Measurements from ENCODE around the gene GUCY1A2.

The GUCY1A2 gene

GRCh38 chr11:106958517-106959248 lies 59.6 kb downstream of the GUCY1A2 start:
- TF ChIP-seq NFIC (IDR thresholded peaks at IDR 0.05) (no peak), CEBPB (IDR thresholded peaks at IDR 0.05) (no peak), USF1 (IDR thresholded peaks at IDR 0.05) (no peak), CREB1 (IDR thresholded peaks at IDR 0.05; ENCODE audit: low read depth) (no peak), RAD21 (IDR thresholded peaks at IDR 0.05; ENCODE audit: low read depth) (no peak), TAF1 (IDR thresholded peaks at IDR 0.05; ENCODE audit: low read depth) (no peak), TCF12 (IDR thresholded peaks at IDR 0.05; ENCODE audit: low read depth) (no peak), EGR1 (IDR thresholded peaks at IDR 0.05) (no peak), TEAD4 (IDR thresholded peaks at IDR 0.05) (no peak), ZBTB7A (IDR thresholded peaks at IDR 0.05; ENCODE audit: low read depth) (no peak), YY1 (IDR thresholded peaks at IDR 0.05; ENCODE audit: low read depth) (no peak)
- TF ChIP-seq, protein P1, sequence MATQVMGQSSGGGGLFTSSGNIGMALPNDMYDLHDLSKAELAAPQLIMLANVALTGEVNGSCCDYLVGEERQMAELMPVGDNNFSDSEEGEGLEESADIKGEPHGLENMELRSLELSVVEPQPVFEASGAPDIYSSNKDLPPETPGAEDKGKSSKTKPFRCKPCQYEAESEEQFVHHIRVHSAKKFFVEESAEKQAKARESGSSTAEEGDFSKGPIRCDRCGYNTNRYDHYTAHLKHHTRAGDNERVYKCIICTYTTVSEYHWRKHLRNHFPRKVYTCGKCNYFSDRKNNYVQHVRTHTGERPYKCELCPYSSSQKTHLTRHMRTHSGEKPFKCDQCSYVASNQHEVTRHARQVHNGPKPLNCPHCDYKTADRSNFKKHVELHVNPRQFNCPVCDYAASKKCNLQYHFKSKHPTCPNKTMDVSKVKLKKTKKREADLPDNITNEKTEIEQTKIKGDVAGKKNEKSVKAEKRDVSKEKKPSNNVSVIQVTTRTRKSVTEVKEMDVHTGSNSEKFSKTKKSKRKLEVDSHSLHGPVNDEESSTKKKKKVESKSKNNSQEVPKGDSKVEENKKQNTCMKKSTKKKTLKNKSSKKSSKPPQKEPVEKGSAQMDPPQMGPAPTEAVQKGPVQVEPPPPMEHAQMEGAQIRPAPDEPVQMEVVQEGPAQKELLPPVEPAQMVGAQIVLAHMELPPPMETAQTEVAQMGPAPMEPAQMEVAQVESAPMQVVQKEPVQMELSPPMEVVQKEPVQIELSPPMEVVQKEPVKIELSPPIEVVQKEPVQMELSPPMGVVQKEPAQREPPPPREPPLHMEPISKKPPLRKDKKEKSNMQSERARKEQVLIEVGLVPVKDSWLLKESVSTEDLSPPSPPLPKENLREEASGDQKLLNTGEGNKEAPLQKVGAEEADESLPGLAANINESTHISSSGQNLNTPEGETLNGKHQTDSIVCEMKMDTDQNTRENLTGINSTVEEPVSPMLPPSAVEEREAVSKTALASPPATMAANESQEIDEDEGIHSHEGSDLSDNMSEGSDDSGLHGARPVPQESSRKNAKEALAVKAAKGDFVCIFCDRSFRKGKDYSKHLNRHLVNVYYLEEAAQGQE (IDR thresholded peaks at IDR 0.05; ENCODE audit: low read depth), result no peak

GRCh38 chr11:106957030-106957482 lies 61.2 kb downstream of the GUCY1A2 start:
- TF ChIP-seq EGR1 (IDR thresholded peaks at IDR 0.05) (no peak), TEAD4 (IDR thresholded peaks at IDR 0.05) (no peak), TCF12 (IDR thresholded peaks at IDR 0.05; ENCODE audit: low read depth) (no peak), TAF1 (IDR thresholded peaks at IDR 0.05; ENCODE audit: low read depth) (no peak), RAD21 (IDR thresholded peaks at IDR 0.05; ENCODE audit: low read depth) (no peak), EP300 (IDR thresholded peaks at IDR 0.05; ENCODE audit: borderline replicate concordance) (no peak), FOXM1 (IDR thresholded peaks at IDR 0.05; ENCODE audit: borderline replicate concordance, low read depth) (no peak)

DNA sequence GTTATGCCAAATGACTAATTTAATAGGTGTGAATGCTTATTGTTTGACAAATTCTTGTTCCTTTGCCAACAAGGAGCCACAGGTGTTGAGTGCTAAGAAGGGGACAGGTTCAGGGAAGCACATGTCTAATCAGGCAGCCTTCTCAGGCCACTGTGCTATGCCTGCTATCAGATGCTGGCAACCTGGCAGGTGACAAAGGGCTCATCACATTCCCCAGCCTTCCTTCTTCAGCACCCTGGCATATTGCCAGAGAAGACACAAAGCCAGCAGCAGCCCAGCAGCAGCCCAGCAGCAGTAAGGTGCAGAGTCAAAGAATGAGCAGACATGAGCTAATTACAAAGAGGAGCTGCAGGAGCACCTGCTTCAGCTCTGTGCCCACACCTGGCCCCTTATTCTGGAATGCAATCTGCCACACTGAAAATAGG lies 68.2 kb downstream of the GUCY1A2 start:
- TF ChIP-seq EP300 (IDR thresholded peaks at IDR 0.05; ENCODE audit: borderline replicate concordance) (no peak), NFIC (IDR thresholded peaks at IDR 0.05) (peak; percentile 47; the same call in 1 of the 2 replicates)

GRCh38 chr11:106943089-106943488 lies 75.2 kb downstream of the GUCY1A2 start:
- no peak for TF ChIP-seq EGR1 (IDR thresholded peaks at IDR 0.05)
- no peak for TF ChIP-seq MAX (IDR thresholded peaks at IDR 0.05)
- TF ChIP-seq FOXM1 (IDR thresholded peaks at IDR 0.05; ENCODE audit: borderline replicate concordance, low read depth), result no peak
- TF ChIP-seq CEBPB (IDR thresholded peaks at IDR 0.05), result no peak

- TF ChIP-seq TEAD4 (IDR thresholded peaks at IDR 0.05) (no peak), CEBPB (IDR thresholded peaks at IDR 0.05) (no peak), TAF1 (IDR thresholded peaks at IDR 0.05; ENCODE audit: low read depth) (no peak), EP300 (IDR thresholded peaks at IDR 0.05; ENCODE audit: borderline replicate concordance) (no peak)
Measured at GRCh38 chr11:106939157-106939556, 79.1 kb downstream of the GUCY1A2 start.

- TF ChIP-seq EP300 (IDR thresholded peaks at IDR 0.05; ENCODE audit: borderline replicate concordance), result no peak
Measured at GRCh38 chr11:106937111-106937510, 81.2 kb downstream of the GUCY1A2 start.

DNA sequence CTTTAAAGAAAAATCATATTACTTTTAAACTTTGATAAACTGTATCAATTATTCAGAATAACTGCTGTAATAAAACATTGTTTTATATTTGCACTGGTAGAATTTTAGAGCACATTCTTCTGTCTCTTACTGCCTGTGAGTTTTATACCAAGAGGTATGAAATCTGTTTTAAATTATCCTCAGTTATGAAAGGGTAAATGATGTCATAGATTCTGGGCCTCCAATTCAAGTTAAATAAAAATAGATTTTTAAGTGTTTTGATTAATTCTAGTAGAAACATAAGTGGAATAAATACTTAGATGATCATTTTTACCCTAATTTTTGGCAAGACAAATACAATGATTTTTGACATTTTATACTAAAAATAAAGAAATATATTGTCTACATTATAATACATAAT lies 93.0 kb downstream of the GUCY1A2 start:
- no peak for TF ChIP-seq TAF1 (IDR thresholded peaks at IDR 0.05; ENCODE audit: low read depth)
- TF ChIP-seq ZBTB7A (IDR thresholded peaks at IDR 0.05; ENCODE audit: low read depth), result no peak
- no peak for TF ChIP-seq USF1 (IDR thresholded peaks at IDR 0.05)
- TF ChIP-seq, protein P1 (IDR thresholded peaks at IDR 0.05; ENCODE audit: low read depth), result no peak
- TF ChIP-seq TEAD4 (IDR thresholded peaks at IDR 0.05), result no peak
- no peak for TF ChIP-seq EGR1 (IDR thresholded peaks at IDR 0.05)
- no peak for TF ChIP-seq EP300 (IDR thresholded peaks at IDR 0.05; ENCODE audit: borderline replicate concordance)
- no peak for TF ChIP-seq RAD21 (IDR thresholded peaks at IDR 0.05; ENCODE audit: low read depth)
- TF ChIP-seq NFIC (IDR thresholded peaks at IDR 0.05), result no peak

All from Ishikawa (cell line).